Breast epithelium (tissue), 3 donors: ENCODE measurements around the gene DCST1.

ENCODE experiments used
- POLR2A ChIP-seq: fragments of 450-650 bp; IDR thresholded peaks from one replicate; pipeline ENCODE4 v1.6.1; 2016; ENCODE audit warnings: antibody characterized with exemption, mild to moderate bottlenecking, moderate library complexity
- POLR2AphosphoS5 ChIP-seq, 3 donors: sonication (generic); formaldehyde crosslinking; IDR thresholded peaks; one replicate each; pipeline ENCODE4 v1.6.1; 2017; ENCODE audit warnings: antibody characterized with exemption in 3 of 3
- TF ChIP-seq, protein P1 (sequence below), 3 donors: fragments of 450-650 bp; IDR thresholded peaks; one replicate each; pipeline ENCODE4 v1.5.1; 2016 to 2017; ENCODE audit warnings: antibody characterized with exemption in 3 of 3, mild to moderate bottlenecking in 3 of 3, moderate library complexity in 3 of 3

DNA sequence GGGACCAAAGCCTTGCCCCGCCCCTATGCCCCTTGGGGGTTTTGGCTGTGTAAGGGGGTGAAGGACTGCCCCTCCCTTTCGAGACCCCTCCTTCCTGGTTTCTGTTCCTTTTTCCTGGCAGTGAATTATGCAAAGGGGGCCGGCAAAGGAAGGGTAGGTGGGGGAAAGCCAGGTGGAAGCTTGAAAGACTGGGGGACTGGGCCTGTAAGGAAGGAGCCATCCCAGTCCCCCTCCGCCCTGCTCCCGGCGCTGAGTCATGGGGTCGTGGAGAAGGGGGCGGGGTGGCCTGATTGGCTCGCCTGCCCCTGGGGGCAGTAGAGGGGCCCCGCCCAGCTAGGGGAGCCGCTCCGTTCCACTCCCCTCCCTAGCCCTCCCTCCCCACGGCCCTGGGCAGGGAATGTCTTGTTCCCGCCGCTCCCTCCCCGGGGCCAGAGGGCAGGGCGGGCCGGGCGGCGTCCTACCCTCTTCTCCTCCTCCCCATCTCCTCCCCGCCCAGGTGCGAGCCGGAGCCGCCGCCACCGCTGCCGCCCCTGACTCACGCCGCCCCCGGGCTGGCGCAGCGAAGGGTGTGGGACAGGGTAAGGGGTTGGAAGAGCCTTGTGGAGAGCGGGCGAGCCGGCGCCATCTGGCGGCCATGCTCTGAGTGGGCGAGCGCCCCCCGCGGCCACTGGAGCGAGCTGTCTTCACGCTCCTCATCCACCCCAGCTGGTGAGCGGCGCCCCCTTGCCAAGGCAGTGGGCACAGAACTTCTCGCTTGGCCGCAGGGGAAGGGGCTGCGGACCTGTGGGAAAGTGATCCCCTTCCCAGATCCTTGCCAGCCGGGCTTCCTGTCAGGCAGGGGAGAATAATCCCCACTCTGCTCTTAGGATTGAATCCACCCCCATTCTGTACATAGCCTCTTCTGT lies 16.3 kb upstream of the DCST1 start:
- TF ChIP-seq, protein P1, sequence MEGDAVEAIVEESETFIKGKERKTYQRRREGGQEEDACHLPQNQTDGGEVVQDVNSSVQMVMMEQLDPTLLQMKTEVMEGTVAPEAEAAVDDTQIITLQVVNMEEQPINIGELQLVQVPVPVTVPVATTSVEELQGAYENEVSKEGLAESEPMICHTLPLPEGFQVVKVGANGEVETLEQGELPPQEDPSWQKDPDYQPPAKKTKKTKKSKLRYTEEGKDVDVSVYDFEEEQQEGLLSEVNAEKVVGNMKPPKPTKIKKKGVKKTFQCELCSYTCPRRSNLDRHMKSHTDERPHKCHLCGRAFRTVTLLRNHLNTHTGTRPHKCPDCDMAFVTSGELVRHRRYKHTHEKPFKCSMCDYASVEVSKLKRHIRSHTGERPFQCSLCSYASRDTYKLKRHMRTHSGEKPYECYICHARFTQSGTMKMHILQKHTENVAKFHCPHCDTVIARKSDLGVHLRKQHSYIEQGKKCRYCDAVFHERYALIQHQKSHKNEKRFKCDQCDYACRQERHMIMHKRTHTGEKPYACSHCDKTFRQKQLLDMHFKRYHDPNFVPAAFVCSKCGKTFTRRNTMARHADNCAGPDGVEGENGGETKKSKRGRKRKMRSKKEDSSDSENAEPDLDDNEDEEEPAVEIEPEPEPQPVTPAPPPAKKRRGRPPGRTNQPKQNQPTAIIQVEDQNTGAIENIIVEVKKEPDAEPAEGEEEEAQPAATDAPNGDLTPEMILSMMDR (IDR thresholded peaks at IDR 0.05), result peak; percentile 96 to 100 (median 99)
- no peak for TF ChIP-seq POLR2A
- peak; percentile 82 to 97 (median 95) for TF ChIP-seq POLR2AphosphoS5 (IDR thresholded peaks at IDR 0.05)
